Smooth muscle cell (in vitro differentiated cells): Measurements from ENCODE around the gene GPR15. TPM values are rescaled to one million over a fixed set of nuclear protein-coding genes. Genes with fewer than 3 reads are reported as not detected.

Experiments
- DNase-seq: peaks from one replicate; lab custom pipeline; 2025; ENCODE audit not compliant: unreplicated experiment; lab: John Stamatoyannopoulos, UW
- H2AFZ ChIP-seq: fragments of 200-600 bp; sonication (generic); 2 replicates; pipeline ENCODE4 v1.6.0; 2016; ENCODE audit warnings: antibody characterized with exemption, low read depth, mild to moderate bottlenecking
- H3F3A ChIP-seq: fragments of 200-600 bp; sonication (generic); 2 replicates; pipeline ENCODE4 v1.6.0; 2017; ENCODE audit warnings: antibody characterized with exemption, low read depth
- H3K27ac ChIP-seq: fragments of 200-600 bp; sonication (generic); 2 replicates; pipeline ENCODE4 v1.5.1; 2016; ENCODE audit warnings: low read depth, mild to moderate bottlenecking
- H3K27me3 ChIP-seq: fragments of 200-600 bp; sonication (generic); 2 replicates; pipeline ENCODE4 v1.6.1; 2016; ENCODE audit warnings: low read depth, mild to moderate bottlenecking
- H3K36me3 ChIP-seq: fragments of 200-600 bp; sonication (generic); 2 replicates; pipeline ENCODE4 v1.5.1; 2016; ENCODE audit warnings: low read depth
- H3K4me1 ChIP-seq: fragments of 200-600 bp; sonication (generic); 2 replicates; pipeline ENCODE4 v1.5.1; 2016; ENCODE audit warnings: low read depth
- H3K4me2 ChIP-seq: fragments of 200-600 bp; sonication (generic); 2 replicates; pipeline ENCODE4 v1.6.0; 2016; ENCODE audit warnings: mild to moderate bottlenecking
- H3K4me3 ChIP-seq: fragments of 200-600 bp; sonication (generic); 2 replicates; pipeline ENCODE4 v1.5.1; 2016; ENCODE audit warnings: mild to moderate bottlenecking
- H3K79me2 ChIP-seq: fragments of 200-600 bp; sonication (generic); 2 replicates; pipeline ENCODE4 v1.6.0; 2016; ENCODE audit warnings: low read depth, mild to moderate bottlenecking
- H3K9ac ChIP-seq: fragments of 200-600 bp; sonication (generic); 2 replicates; pipeline ENCODE4 v1.6.0; 2016; ENCODE audit warnings: low read depth
- H3K9me3 ChIP-seq: fragments of 200-600 bp; sonication (generic); replicated peaks from 2 replicates; pipeline ENCODE4 v1.5.1; 2016; ENCODE audit warnings: low read depth
- H4K20me1 ChIP-seq: fragments of 200-600 bp; sonication (generic); 2 replicates; pipeline ENCODE4 v1.6.0; 2016; ENCODE audit warnings: low read depth
- CTCF ChIP-seq: fragments of 200-600 bp; sonication (generic); IDR thresholded peaks from 2 replicates; pipeline ENCODE4 v1.5.1; 2017; ENCODE audit warnings: borderline replicate concordance, mild to moderate bottlenecking, antibody characterized with exemption; ENCODE audit not compliant: insufficient read depth, poor library complexity, severe bottlenecking
- WGBS: methylation state at CpG from one replicate; pipeline ENCODE4 v1.1.7; 2016; ENCODE audit warnings: low lambda C conversion rate; 5-methylcytosine and 5-hydroxymethylcytosine counted together
- polyA plus RNA-seq: library from polyadenylated mRNA; unstranded; fragments of >200 nt; fragmentation: Nextera tagmentation; extraction: Ambion mirVana; gene quantifications from 2 replicates; pipeline ENCODE4 v1.2.1, GENCODE V29; 2016
- total RNA-seq: library from RNA; depleted of rRNA; stranded (reverse); fragments of >200 nt; gene quantifications from 2 replicates; pipeline ENCODE4 v1.2.3, GENCODE V29; 2014

Gene GPR15
- total and polyA plus RNA-seq, 2 experiments from 2014 or later: not detected

- WGBS: 79% methylated on average over 2 of the region's 2 CpGs
- H3K9ac ChIP-seq: no peak overlapping the region
These were observed 19.5 kb downstream of the GPR15 start for GRCh38 chr3:98551236-98551635.

GRCh38 chr3:98551754-98552153 is 20.0 kb downstream of the GPR15 start:
- H3K79me2 ChIP-seq: no peaks in the 10 kb centered on the region
- no peak overlapping the region for H3K4me2 ChIP-seq
- no peaks in the 10 kb centered on the region for H3K27me3 ChIP-seq
- DNase-seq: no peak
- H3K9me3 ChIP-seq: no peaks in the 10 kb centered on the region
- H3K36me3 ChIP-seq: no peaks in the 10 kb centered on the region
- 83% methylated on average over 3 of the region's 3 CpGs for WGBS
- no peak overlapping the region for H3K4me3 ChIP-seq
- no peaks in the 10 kb centered on the region for H4K20me1 ChIP-seq
- H3K27ac ChIP-seq: no peak overlapping the region
- no peaks in the 10 kb centered on the region for H3K4me1 ChIP-seq
- H2AFZ ChIP-seq: no peak overlapping the region
- no peak overlapping the region for H3K9ac ChIP-seq
- no peak for TF ChIP-seq CTCF
- no peaks in the 10 kb centered on the region for H3F3A ChIP-seq

More at GRCh38 chr3:98551236-98551635, 19.5 kb downstream of the GPR15 start:
- no peaks in the 10 kb centered on the region for H3K9me3 ChIP-seq
- no peaks in the 10 kb centered on the region for H3K36me3 ChIP-seq
- no peaks in the 10 kb centered on the region for H4K20me1 ChIP-seq
- no peak for DNase-seq
- TF ChIP-seq CTCF: no peak
- no peak overlapping the region for H3K4me3 ChIP-seq
- H2AFZ ChIP-seq: no peak overlapping the region
- H3K27me3 ChIP-seq: no peaks in the 10 kb centered on the region
- no peak overlapping the region for H3K27ac ChIP-seq
- no peaks in the 10 kb centered on the region for H3K79me2 ChIP-seq
- no peak overlapping the region for H3K4me2 ChIP-seq
- no peaks in the 10 kb centered on the region for H3F3A ChIP-seq
- no peaks in the 10 kb centered on the region for H3K4me1 ChIP-seq

- H3K27ac ChIP-seq: no peak overlapping the region
These were observed 20.6 kb downstream of the GPR15 start for GRCh38 chr3:98552232-98553020.

More at GRCh38 chr3:98552232-98553020, 20.6 kb downstream of the GPR15 start:
- no peak for DNase-seq
- H3K9me3 ChIP-seq: no peaks in the 10 kb centered on the region
- no peak overlapping the region for H2AFZ ChIP-seq
- H3K4me3 ChIP-seq: no peak overlapping the region
- no peak overlapping the region for H3K4me2 ChIP-seq
- no peak for TF ChIP-seq CTCF
- H3K27me3 ChIP-seq: no peaks in the 10 kb centered on the region
- H3K9ac ChIP-seq: no peak overlapping the region
- no peaks in the 10 kb centered on the region for H4K20me1 ChIP-seq
- no peaks in the 10 kb centered on the region for H3K36me3 ChIP-seq
- H3F3A ChIP-seq: no peaks in the 10 kb centered on the region
- no peaks in the 10 kb centered on the region for H3K79me2 ChIP-seq
- WGBS: 90% methylated on average over 4 of the region's 4 CpGs
- no peaks in the 10 kb centered on the region for H3K4me1 ChIP-seq
